ENCODE measurements around the gene BCL11A.
A peak's percentile ranks its signal among the peaks of the same experiment; 100 is the strongest.

The BCL11A gene

DNA sequence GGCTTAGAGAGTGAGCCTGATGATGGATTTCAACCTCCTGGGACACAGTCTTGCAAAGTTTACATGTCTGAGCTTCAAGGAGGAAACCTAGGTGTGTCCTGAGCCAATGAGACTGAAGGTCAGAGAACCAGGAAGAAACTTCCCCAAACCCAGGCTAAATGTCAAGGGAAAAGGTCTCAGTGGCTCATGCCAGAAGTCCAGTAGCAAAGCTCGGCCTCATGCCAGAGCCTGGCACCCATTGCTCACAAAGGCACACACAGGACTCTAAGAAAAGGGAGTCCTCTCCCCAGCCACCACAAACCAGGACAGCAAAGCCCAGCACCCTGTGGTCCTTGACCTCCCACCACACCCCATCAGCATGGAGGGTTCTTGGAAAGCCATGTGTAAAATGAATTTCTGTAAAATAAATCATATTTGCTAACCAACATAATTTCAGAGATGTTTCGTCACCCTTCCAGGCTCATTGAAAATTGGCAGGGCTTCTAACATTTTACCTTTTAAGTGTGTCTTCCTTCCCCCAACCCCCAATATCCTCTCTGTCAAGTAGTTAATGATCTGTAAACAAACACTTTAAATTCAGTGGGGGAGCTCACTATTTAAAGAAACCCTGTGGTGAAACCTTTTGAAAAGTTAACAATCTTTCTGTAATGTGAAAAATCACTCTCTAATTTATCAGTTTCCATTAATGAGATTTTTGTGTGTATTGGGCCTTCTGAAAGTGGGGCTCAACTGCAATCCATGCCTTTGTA lies 77.1 kb downstream of the BCL11A start:
- TF ChIP-seq, protein P1, sequence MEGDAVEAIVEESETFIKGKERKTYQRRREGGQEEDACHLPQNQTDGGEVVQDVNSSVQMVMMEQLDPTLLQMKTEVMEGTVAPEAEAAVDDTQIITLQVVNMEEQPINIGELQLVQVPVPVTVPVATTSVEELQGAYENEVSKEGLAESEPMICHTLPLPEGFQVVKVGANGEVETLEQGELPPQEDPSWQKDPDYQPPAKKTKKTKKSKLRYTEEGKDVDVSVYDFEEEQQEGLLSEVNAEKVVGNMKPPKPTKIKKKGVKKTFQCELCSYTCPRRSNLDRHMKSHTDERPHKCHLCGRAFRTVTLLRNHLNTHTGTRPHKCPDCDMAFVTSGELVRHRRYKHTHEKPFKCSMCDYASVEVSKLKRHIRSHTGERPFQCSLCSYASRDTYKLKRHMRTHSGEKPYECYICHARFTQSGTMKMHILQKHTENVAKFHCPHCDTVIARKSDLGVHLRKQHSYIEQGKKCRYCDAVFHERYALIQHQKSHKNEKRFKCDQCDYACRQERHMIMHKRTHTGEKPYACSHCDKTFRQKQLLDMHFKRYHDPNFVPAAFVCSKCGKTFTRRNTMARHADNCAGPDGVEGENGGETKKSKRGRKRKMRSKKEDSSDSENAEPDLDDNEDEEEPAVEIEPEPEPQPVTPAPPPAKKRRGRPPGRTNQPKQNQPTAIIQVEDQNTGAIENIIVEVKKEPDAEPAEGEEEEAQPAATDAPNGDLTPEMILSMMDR (conservative IDR thresholded peaks at IDR 0.05), result no peak
- no peak for TF ChIP-seq ZFX (IDR thresholded peaks at IDR 0.05)
- H3K27ac ChIP-seq, result peak overlapping the region; percentile 12; the same call in 1 of the 2 replicates

DNA sequence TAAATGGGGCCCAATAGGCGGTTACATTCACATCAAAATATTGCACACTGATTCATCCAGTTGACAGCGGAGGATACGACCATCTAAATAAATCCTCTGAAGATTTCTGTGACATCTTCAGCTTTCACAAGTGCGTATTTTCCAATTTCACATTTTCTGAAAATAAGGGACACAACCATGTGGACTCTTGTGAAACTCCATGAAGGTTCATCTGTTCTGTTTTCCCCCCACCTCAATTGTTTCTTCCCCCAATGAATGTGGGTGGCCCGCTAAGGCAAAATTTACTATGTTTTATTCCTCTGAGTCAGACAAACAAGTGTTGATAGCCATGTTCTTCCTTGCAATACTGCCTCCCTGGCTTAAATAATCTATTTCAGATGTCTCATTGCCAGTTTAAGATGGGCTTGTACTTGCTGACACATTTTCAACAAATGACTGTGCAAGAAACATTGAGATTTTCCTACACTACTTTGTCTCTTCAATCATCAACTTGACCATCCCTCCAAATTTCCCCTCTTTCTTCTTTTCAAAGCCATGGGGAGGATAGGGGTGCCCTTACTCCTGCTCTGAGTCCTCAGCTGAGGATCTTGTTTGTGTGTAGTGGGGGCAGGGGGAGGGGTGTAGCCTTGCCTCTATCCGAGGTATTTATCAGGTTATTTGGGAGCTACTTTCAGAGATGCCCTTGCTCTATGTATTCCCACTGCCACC lies 78.2 kb downstream of the BCL11A start:
- H3K27ac ChIP-seq, result no peak overlapping the region; the same call in 1 of the 2 replicates
- TF ChIP-seq ZFX (IDR thresholded peaks at IDR 0.05), result no peak
- TF ChIP-seq, protein P1 (conservative IDR thresholded peaks at IDR 0.05), result no peak

DNA sequence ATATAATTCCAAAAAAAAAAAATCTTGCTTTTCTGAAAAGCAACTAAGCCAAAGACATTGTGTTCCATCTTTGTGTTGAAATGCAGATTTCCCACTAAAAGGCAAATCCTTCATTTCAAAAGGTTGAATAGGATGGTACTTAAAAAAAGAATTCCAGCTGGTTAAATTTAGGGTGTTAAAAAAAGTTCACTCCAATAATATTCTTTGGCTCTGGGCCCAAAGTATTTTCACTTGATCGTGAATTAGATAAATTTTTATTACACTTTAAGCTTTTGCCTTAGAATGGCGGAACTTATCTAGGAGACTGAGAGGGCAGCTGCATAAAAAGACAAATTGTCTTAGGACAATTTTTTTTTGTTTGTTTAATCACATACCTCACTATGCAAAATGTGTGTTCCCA lies 79.2 kb downstream of the BCL11A start:
- TF ChIP-seq, protein P1 (conservative IDR thresholded peaks at IDR 0.05), result no peak
- TF ChIP-seq ZFX (IDR thresholded peaks at IDR 0.05), result no peak
- no peak overlapping the region for H3K27ac ChIP-seq

DNA sequence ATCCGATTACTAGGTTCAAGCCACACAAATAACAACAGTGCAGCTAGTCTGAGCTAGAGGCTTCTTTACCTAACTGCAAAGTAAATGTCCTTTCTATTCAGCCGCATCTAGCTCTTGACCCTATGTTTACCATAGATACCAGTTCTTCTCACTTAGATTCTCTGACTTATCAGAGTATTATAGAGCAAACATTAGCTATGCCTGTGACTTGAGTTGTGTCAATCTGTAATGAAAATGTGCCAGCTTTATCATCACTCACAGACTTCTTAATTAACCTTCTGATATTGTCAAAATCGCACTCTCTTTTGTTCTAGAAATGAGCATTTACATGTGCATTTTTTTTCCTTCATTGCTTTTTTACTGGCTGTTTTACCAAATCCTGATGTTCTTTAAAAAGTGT lies 79.9 kb downstream of the BCL11A start:
- H3K27ac ChIP-seq, result no peak overlapping the region
- no peak for TF ChIP-seq ZFX (IDR thresholded peaks at IDR 0.05)
- TF ChIP-seq, protein P1 (conservative IDR thresholded peaks at IDR 0.05), result no peak

DNA sequence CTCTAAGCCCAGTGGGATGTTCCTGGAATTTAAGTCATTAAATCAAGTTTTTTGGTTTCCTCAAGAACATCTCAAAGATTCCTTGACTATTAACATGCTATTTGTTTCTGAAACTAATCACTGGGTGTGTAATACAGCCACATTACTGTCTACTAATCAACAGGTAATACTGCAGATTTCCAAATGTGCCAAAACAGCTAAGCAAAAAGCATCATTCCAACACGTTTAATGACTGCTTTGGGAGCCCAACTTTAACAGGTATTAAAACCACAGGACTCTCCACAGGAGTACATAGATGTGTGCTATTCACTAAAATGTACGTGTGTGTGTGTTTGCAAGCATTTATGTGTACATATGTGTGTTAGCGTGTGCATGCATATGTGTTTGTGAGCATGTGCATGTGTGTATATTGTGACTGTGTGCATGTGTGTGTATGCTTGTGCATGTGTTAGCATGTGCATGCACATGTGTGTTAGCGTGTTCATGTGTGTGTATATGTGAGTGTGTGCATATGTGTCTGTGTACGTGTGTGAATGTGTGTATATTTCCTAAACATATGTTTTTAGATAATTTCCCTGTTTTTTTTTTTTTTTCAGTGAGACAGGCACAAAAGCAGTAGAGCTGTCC lies 80.7 kb downstream of the BCL11A start:
- H3K27ac ChIP-seq, result no peak overlapping the region
- TF ChIP-seq ZFX (IDR thresholded peaks at IDR 0.05), result no peak
- TF ChIP-seq, protein P1 (conservative IDR thresholded peaks at IDR 0.05), result no peak

DNA sequence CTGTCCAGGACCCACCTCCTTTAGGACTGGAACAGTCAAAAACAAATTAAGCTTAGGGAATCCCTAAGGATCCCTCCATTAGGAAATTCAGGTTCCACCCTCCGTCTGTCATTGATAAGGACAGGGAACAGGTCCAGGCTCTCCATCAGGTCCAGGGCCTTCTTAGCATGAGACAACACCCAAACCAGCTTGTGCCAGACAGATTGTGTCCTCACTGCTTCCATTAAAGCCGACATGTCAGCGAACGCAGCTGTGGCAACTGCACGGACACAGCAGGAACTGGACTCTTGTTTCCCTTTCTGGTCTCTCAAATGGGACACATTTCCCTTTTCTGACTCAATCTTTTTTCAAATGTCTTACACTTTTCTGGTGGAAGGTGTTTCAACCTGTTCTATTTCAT lies 81.4 kb downstream of the BCL11A start:
- TF ChIP-seq, protein P1 (conservative IDR thresholded peaks at IDR 0.05), result no peak
- TF ChIP-seq ZFX (IDR thresholded peaks at IDR 0.05), result no peak
- no peak overlapping the region for H3K27ac ChIP-seq

DNA sequence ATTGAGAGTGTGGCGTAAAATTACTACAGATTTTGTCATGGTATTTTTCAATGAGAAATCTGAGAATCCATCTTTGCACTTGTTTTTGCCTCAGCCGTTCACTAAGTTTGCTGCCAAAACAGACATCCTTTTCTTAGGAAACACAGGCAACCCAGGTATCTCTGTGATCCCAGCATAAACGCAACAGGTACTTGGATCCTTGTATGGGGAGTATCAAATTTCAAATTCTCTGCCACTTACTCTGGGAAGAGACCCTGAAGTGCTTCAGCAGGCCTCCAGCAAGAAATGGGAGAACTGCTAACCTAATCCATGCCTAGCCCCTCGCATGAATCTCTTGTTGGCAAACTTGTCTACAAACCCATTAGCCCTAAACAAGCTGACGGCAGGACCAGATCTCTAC lies 83.1 kb downstream of the BCL11A start:
- TF ChIP-seq, protein P1 (conservative IDR thresholded peaks at IDR 0.05), result no peak
- H3K27ac ChIP-seq, result no peak overlapping the region

Data from C4-2B (cell line).